Aorta (tissue), 5 donors: ENCODE results near the gene EML1. TPM values are rescaled to one million over a fixed set of nuclear protein-coding genes. Genes with fewer than 3 reads are reported as not detected.
A peak's percentile ranks its signal among the peaks of the same experiment; 100 is the strongest.

Source experiments
- ATAC-seq: fragments of 200-7000 bp; cut with Tn5 transposase; one replicate; pipeline ENCODE4 v1.9.1; 2022; ENCODE audit warnings: moderate library complexity; ENCODE audit not compliant: low FRiP score
- DNase-seq, 2 donors: peaks; one replicate each; pipeline ENCODE4 v3.0.0-alpha.2; 2020
- H3K27ac ChIP-seq, 2 donors: one replicate each; pipeline ENCODE4 v1.5.1; 2013; ENCODE audit warnings: low read length in 2 of 2, mild to moderate bottlenecking in 2 of 2, moderate library complexity in 2 of 2, control low read depth in 1 of 2, inconsistent platforms in 1 of 2, low read depth in 1 of 2
- H3K27me3 ChIP-seq, 2 donors: one replicate each; pipeline ENCODE4 v1.6.1; 2013; ENCODE audit warnings: control low read depth in 1 of 2, low read length in 1 of 2, mild to moderate bottlenecking in 1 of 2, moderate library complexity in 1 of 2; ENCODE audit not compliant: insufficient read depth in 2 of 2, control insufficient read depth in 1 of 2
- H3K36me3 ChIP-seq, 2 donors: one replicate each; pipeline ENCODE4 v1.6.1; 2013; ENCODE audit warnings: control low read depth in 1 of 2, low read length in 1 of 2, mild to moderate bottlenecking in 1 of 2; ENCODE audit not compliant: insufficient read depth in 2 of 2, control insufficient read depth in 1 of 2
- H3K4me1 ChIP-seq, 2 donors: one replicate each; pipeline ENCODE4 v1.6.1; 2013; ENCODE audit warnings: low read length in 2 of 2, control low read depth in 1 of 2, mild to moderate bottlenecking in 1 of 2, moderate library complexity in 1 of 2; ENCODE audit not compliant: insufficient read depth in 2 of 2, control insufficient read depth in 1 of 2
- H3K4me3 ChIP-seq, 2 donors: one replicate each; pipeline ENCODE4 v1.5.1; 2013; ENCODE audit warnings: low read length in 2 of 2, control low read depth in 1 of 2, mild to moderate bottlenecking in 1 of 2
- H3K9me3 ChIP-seq: one replicate; pipeline ENCODE4 v1.6.1; 2013; ENCODE audit warnings: mild to moderate bottlenecking, low read length; ENCODE audit not compliant: control insufficient read depth
- WGBS, 2 donors: extraction: QIAGEN DNeasy Blood & Tissue Kit; methylation state at CpG; one replicate each; pipeline ENCODE4 v1.1.7; 2013; 5-methylcytosine and 5-hydroxymethylcytosine counted together
- intact Hi-C, 2 donors: fragments of 100-400 bp; cut with DNase I; formaldehyde crosslinking; loops; one replicate each; pipeline versions ENCODE4 v1.14.2 to v1.15.0; 2022
- polyA plus RNA-seq, 2 donors: library from polyadenylated mRNA; stranded (reverse); fragments of 200-250 nt; gene quantifications; one replicate each; pipeline ENCODE4 v1.2.3, GENCODE V29; 2013
- total RNA-seq, 2 donors: library from RNA; stranded (reverse); fragmentation: NEBNext Ultra II Directional; extraction: Animal tissue kit (Norgen Biotek cat#: 25700); gene quantifications; one replicate each; pipeline ENCODE4 v1.2.1, GENCODE V29; 2021
- donor health status: healthy with polysubstance abuse.
- donor health status: Bipolar disorder and iron deficiency.
- donor health status: DM: no; HTN: no; CAD: no.
- donor health status: DM: no; HTN: no; CAD: no.
- donor health status: DM: yes; HTN: yes; CAD: no.

Gene EML1
- total and polyA plus RNA-seq, 4 donors, result 4.8 to 62.0 (median 36.6) TPM

DNA sequence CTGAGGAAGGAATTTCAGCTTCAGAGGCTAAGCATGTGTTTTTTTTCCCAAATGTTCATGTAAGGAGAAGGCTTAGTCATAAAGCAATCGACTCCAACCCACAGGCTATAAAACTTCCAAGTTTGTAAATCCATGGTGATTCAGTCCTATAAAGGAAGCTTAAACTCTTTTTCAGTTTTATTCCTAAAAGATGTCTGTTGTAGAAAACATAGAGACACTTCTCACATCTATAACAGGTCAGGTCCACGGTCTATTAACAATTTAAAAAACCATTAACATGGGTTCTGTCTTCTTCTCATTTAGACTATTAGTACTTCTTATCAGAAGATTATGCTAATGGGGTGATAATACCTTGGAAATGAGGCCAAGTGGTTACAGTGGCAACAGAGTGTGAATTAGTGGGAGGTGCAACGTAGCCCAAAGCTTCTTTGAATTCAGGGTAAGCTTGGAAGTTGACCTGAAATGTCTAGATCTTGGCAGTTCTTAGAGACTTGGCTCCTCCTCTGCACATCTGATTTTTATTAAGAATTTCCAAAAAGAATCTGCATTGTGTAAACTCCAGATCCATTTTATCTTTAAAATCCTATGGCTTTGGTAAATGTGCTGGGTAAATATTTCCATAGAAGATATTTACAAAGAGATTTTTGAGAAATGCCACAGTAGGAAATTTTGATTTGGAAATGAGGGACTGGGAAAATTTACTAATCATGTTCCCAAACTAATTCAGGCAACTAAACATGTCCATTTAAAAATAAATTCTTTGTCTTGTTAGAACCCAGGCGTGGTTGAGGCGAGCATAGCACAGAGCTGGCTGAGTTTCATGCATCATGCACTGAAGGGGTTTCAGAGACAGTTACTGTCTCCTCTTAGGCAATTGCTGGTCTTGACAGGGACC lies 86.4 kb downstream of the EML1 start:
- 19 to 21% methylated on average over 5 of the region's 5 CpGs for WGBS, 2 donors
- no peak overlapping the region for H3K4me3 ChIP-seq
- H3K36me3 ChIP-seq, result peaks cover 0 to 4% of the 10 kb centered on the region in 2 donors
- peak; percentile 59 for ATAC-seq
- peak overlapping the region in 1 of 2 donors; percentile 21 for H3K27ac ChIP-seq
- DNase-seq, result no peak
- no peaks in the 10 kb centered on the region for H3K27me3 ChIP-seq
- no peaks in the 10 kb centered on the region for H3K4me1 ChIP-seq
- no peaks in the 10 kb centered on the region for H3K9me3 ChIP-seq
- intact Hi-C loops, result loop anchor here in 1 of 2 donors (5.0 kb wide), 1 partner anchor 87 kb away; the partner anchor contains the start of gene EML1

DNA sequence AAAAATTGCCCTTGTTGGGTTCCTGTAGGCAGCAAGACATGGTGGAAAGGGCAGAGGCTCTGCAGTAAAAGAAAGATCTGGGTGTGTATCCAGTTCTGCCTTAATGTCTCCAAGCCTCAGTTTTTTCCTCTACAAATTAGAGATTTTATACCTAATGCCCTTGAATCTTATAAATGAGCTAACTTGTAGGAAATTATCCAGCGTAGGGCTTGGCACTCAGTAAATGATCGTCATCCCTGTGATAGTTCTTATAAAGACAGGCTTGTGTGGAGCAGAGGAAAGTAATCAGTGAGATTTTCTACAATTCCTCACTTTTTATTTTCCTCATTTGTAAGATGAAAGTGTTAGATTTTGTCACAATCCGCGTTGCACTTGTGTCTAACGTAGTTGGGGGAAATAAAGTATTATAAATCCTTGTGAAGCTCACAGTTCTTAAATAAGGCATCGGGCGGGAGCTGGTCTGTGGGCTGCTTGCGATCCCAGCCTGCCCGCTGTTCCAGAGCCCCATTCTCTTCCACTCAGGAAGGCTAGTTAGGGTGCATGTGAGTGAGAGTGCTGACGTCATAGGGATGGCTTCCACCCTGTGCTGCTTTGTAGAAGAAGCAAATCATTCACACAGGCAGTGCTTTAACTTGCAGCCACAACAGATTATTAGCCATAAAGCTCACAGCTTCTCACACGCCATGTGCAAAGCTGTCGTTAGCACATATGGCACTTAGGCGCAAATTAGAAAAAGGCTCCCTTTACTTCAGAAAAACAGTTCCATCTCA lies 87.6 kb downstream of the EML1 start:
- H3K27ac ChIP-seq, result no peak overlapping the region
- DNase-seq, result no peak
- peak; percentile 50 for ATAC-seq
- WGBS, 2 donors, result 93 to 94% methylated on average over 13 of the region's 13 CpGs
- H3K4me1 ChIP-seq, result no peaks in the 10 kb centered on the region
- intact Hi-C loops, result loop anchor here in 1 of 2 donors (5.0 kb wide), 1 partner anchor 89 kb away; the partner anchor contains the start of gene EML1
- no peak overlapping the region for H3K4me3 ChIP-seq
- H3K36me3 ChIP-seq, result peaks cover 0 to 4% of the 10 kb centered on the region in 2 donors
- no peaks in the 10 kb centered on the region for H3K9me3 ChIP-seq
- H3K27me3 ChIP-seq, result no peaks in the 10 kb centered on the region

DNA sequence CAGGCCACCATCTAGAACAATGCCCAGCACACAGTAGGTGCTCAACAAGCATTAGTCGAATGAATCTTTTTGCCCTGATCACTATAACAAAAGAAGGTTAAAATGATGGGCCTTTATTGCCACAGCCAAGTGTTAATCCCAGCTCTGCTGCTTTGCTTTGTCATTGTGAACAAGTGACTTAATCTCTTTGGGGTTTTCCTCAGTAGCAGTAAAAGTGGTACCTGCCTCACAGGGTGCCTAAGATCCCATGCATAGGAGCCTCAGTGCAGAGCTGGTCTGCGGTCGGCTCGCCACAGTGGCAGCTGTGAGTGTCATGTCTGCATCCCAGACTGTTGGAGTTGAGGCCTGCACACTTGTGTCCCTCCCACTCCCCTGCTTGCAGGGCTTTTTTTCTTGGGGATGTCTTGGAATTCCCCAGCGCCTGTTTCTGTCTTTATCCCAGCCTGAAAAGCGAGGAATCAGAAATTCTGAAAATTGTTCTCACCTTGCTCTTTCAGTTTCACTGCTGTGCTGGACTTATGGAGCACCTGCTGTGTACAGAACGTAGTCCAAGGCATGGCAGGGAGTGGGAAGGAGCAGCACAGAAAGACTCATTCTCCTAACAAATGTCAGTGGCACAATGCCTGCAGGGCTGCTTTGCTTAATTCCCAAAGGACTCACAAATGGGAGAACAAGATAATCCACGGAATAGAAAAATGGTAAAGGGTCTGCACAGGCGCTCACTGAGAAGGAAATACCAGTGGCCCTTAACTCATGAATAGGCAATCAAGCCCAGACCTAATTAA lies 90.8 kb downstream of the EML1 start:
- H3K27me3 ChIP-seq, result no peaks in the 10 kb centered on the region
- peaks cover 0 to 4% of the 10 kb centered on the region in 2 donors for H3K36me3 ChIP-seq
- 92 to 94% methylated on average over 9 of the region's 9 CpGs for WGBS, 2 donors
- no peak overlapping the region for H3K27ac ChIP-seq
- intact Hi-C loops, result loop anchor here (1.0 to 5.0 kb wide), 3 partner anchors 92 to 201 kb away; partner anchors contain the start of gene EML1 (in 1 of the 2)
- no peaks in the 10 kb centered on the region for H3K4me1 ChIP-seq
- no peaks in the 10 kb centered on the region for H3K9me3 ChIP-seq
- no peak for DNase-seq
- no peak for ATAC-seq
- no peak overlapping the region for H3K4me3 ChIP-seq

DNA sequence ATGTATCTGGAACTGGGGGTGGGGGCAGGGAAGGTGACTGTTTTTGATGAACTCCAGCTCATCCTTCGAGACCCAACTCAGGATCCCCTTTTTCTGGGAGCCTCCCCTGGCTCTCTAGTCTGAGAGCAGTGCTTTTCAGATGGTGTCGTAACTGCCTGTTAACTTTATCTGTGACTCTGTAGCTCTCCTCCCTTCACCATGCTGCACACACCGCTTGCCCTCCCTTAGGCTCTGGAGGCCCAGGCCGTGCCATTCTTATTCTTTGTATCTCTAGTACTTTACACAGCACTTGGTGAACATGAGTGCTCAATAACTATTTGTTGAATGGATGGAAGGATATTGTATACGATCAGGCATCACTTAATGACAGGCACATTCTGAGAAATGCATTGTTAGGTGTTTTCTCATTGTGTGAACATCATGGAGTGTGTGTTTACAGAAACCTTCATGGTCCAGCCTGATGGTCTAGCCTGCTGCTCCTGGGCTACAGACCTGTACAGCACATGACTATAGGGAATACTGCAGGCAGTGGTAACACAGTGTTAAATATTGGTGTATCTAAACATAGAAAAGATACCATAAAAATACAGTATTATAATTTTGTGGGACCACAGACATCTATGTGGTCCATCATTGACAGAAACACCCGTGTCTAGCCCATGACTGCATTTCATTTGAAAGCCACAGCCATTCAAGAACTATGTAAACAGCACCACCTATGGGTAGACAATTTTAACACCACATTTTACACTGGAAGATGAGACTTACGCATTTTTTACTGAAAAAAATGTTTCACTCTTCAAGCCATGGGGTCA lies 91.8 kb downstream of the EML1 start:
- H3K4me3 ChIP-seq, result no peak overlapping the region
- 58 to 60% methylated on average over 7 of the region's 7 CpGs for WGBS, 2 donors
- H3K9me3 ChIP-seq, result no peaks in the 10 kb centered on the region
- H3K27ac ChIP-seq, result no peak overlapping the region
- intact Hi-C loops, result loop anchor here (1.0 to 5.0 kb wide), 5 partner anchors 88 to 202 kb away; partner anchors contain the start of gene EML1 (in 1 of the 2)
- no peak for DNase-seq
- H3K36me3 ChIP-seq, result peaks cover 0 to 4% of the 10 kb centered on the region in 2 donors
- no peaks in the 10 kb centered on the region for H3K4me1 ChIP-seq
- peak; percentile 82 for ATAC-seq
- no peaks in the 10 kb centered on the region for H3K27me3 ChIP-seq

DNA sequence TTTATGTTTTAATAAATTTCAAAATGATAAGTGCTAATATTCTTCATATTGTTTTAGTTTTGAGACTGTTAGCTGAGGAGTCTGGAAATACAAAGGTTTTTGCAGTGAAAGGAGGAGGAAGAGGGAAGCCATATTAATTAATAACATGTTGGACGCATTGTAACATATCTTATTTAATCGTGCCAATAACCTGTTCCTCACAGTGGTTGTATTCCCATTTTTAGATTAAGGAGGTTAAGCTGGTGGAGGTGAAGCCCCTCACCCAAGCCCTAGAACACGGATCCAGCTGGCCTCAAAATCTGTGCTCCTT lies 92.4 kb downstream of the EML1 start:
- no peaks in the 10 kb centered on the region for H3K4me1 ChIP-seq
- ATAC-seq (no peak), DNase-seq (no peak)
- no peaks in the 10 kb centered on the region for H3K27me3 ChIP-seq
- intact Hi-C loops, result loop anchor here (1.0 to 5.0 kb wide), 3 partner anchors 88 to 155 kb away; no protein-coding TSS in a partner anchor
- WGBS, 2 donors, result 58 to 63% methylated on average over 3 of the region's 3 CpGs
- no peak overlapping the region for H3K4me3 ChIP-seq
- peaks cover 0 to 4% of the 10 kb centered on the region in 2 donors for H3K36me3 ChIP-seq
- H3K27ac ChIP-seq, result no peak overlapping the region
- no peaks in the 10 kb centered on the region for H3K9me3 ChIP-seq

DNA sequence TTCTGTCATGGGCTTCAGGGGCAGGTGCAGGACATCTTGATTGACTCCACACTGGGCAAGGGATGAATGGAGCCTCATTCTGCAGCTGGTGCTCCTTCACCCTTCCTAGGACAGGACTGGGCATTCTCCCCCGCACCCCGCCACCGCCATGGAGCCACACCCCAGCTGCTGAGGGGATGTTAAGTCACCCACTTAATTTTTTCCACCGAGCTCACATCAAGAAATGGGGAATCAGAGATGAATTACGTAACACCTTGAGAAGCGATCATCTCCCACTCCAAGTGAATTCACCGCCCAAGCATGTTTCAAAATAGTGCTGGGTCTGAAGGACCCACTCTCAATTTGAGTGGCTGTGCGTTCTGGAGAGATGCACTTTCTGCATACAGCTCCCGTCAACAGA lies 94.2 kb downstream of the EML1 start:
- no peak for ATAC-seq
- 94 to 95% methylated on average over 9 of the region's 9 CpGs for WGBS, 2 donors
- intact Hi-C loops, result loop anchor here in 1 of 2 donors (2.0 to 5.0 kb wide), 2 partner anchors 90 to 205 kb away; no protein-coding TSS in a partner anchor

DNA sequence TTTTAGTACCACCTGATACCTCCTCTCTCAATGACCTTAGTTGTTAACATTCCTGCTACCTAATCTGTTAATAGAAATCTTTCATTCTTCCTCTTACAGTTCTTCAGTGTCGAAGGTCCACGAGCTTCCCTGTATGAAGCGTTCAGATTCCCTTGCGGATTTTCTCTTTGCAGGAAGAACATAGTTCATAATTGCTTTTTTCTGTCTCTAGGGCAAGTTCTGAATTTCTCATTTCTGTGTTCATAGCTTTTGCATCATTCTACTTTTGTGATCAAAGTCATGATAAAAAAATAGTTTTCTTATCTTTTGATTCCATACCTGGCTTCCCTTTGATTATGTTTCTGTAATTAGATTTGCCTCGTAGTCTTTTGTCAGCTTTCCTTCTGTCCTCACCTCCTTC lies 94.9 kb downstream of the EML1 start:
- Histone ChIP-seq H3K4me3 (no peak overlapping the region), H3K27ac (no peak overlapping the region), H3K27me3 (no peaks in the 10 kb centered on the region), H3K36me3 (peaks cover 0 to 4% of the 10 kb centered on the region in 2 donors), H3K9me3 (no peaks in the 10 kb centered on the region), H3K4me1 (no peaks in the 10 kb centered on the region)
- ATAC-seq (no peak), DNase-seq (no peak)
- WGBS, 2 donors, result 93 to 94% methylated on average over 5 of the region's 5 CpGs
- intact Hi-C loops, result loop anchor here in 1 of 2 donors (5.0 kb wide), 1 partner anchor 91 kb away; no protein-coding TSS in a partner anchor

More for the DNA sequence above, 94.2 kb downstream of the EML1 start:
- no peaks in the 10 kb centered on the region for H3K9me3 ChIP-seq
- no peak overlapping the region for H3K27ac ChIP-seq
- peaks cover 0 to 4% of the 10 kb centered on the region in 2 donors for H3K36me3 ChIP-seq
- H3K27me3 ChIP-seq, result no peaks in the 10 kb centered on the region
- no peak overlapping the region for H3K4me3 ChIP-seq
- H3K4me1 ChIP-seq, result no peaks in the 10 kb centered on the region
- DNase-seq, result no peak
